Measurements from ENCODE around the gene RHOA. TPM values are rescaled to one million over a fixed set of nuclear protein-coding genes. Genes with fewer than 3 reads are reported as not detected.
"Not testable (repeated sequence)": the region's sequence is repeated elsewhere in the genome, so short reads cannot be mapped to it uniquely, and the experiment has no call there.

RHOA gene
- total RNA-seq, 1 experiment from 2014 or later, result 323 TPM

GRCh38 chr3:49358884-49359225, 52.9 kb downstream of the RHOA start:
- Histone ChIP-seq H3K36me3 (peaks cover 54% of the 10 kb centered on the region), H3K27ac (peak overlapping the region; percentile 82), H3K27me3 (no peaks in the 10 kb centered on the region)

GRCh38 chr3:49358217-49358883, 53.4 kb downstream of the RHOA start, which contains the start of gene GPX1:
GPX1 (minus strand) TSS chr3:49358353; CDS start chr3:49358278, 75 bp downstream.
- peak within 1 kb of the TSS; percentile 82 for H3K27ac ChIP-seq
- peak; percentile 96 for DNase-seq
- peaks cover 16% of the 10 kb centered on the region for H3K4me1 ChIP-seq
- no peaks in the 10 kb centered on the region for H3K27me3 ChIP-seq
- no peaks in the 10 kb centered on the region for H3K9me3 ChIP-seq (replicated peaks)
- peak within 1 kb of the TSS; percentile 62 for H3K4me3 ChIP-seq
- H3K36me3 ChIP-seq, result peaks cover 49% of the 10 kb centered on the region

More at GRCh38 chr3:49358884-49359225, 52.9 kb downstream of the RHOA start:
- no peak for DNase-seq
- no peaks in the 10 kb centered on the region for H3K9me3 ChIP-seq (replicated peaks)
- H3K4me3 ChIP-seq, result peak overlapping the region; percentile 62
- H3K4me1 ChIP-seq, result peaks cover 16% of the 10 kb centered on the region

GRCh38 chr3:49357443-49358216, 54.1 kb downstream of the RHOA start:
- H3K36me3 ChIP-seq, result peaks cover 46% of the 10 kb centered on the region
- peak; percentile 46 to 51 for DNase-seq

GRCh38 chr3:49357095-49357442, 54.7 kb downstream of the RHOA start:
- H3K9me3 ChIP-seq (replicated peaks); H3K27me3 ChIP-seq; DNase-seq; H3K27ac ChIP-seq: not testable (repeated sequence)
- peaks cover 40% of the 10 kb centered on the region for H3K36me3 ChIP-seq
- peak overlapping the region; percentile 62 for H3K4me3 ChIP-seq
- peaks cover 16% of the 10 kb centered on the region for H3K4me1 ChIP-seq

More at GRCh38 chr3:49357443-49358216, 54.1 kb downstream of the RHOA start:
- H3K4me3 ChIP-seq, result peak overlapping the region; percentile 62
- peak overlapping the region; percentile 82 for H3K27ac ChIP-seq
- H3K27me3 ChIP-seq; H3K9me3 ChIP-seq (replicated peaks): not testable (repeated sequence)
- peaks cover 16% of the 10 kb centered on the region for H3K4me1 ChIP-seq

- Histone ChIP-seq H3K4me1 (no peaks in the 10 kb centered on the region), H3K9me3 (replicated peaks) (no peaks in the 10 kb centered on the region), H3K27ac (no peak overlapping the region), H3K27me3 (no peaks in the 10 kb centered on the region), H3K36me3 (peaks cover 11% of the 10 kb centered on the region), H3K4me3 (no peak overlapping the region)
- no peak for DNase-seq
These were observed 58.8 kb downstream of the RHOA start for GRCh38 chr3:49352890-49353421.

GRCh38 chr3:49352281-49352680, 59.5 kb downstream of the RHOA start:
- no peaks in the 10 kb centered on the region for H3K27me3 ChIP-seq
- H3K27ac ChIP-seq, result no peak overlapping the region

GRCh38 chr3:49351521-49352011, 60.2 kb downstream of the RHOA start:
- Histone ChIP-seq H3K27ac (no peak overlapping the region), H3K9me3 (replicated peaks) (no peaks in the 10 kb centered on the region), H3K4me3 (no peak overlapping the region), H3K4me1 (no peaks in the 10 kb centered on the region), H3K27me3 (no peaks in the 10 kb centered on the region), H3K36me3 (peaks cover 9% of the 10 kb centered on the region)
- DNase-seq, result no peak

More at GRCh38 chr3:49352281-49352680, 59.5 kb downstream of the RHOA start:
- no peak for DNase-seq
- H3K4me1 ChIP-seq, result no peaks in the 10 kb centered on the region
- H3K9me3 ChIP-seq (replicated peaks), result no peaks in the 10 kb centered on the region
- no peak overlapping the region for H3K4me3 ChIP-seq
- peaks cover 11% of the 10 kb centered on the region for H3K36me3 ChIP-seq

GRCh38 chr3:49349348-49350114, 62.2 kb downstream of the RHOA start:
- Histone ChIP-seq H3K9me3 (replicated peaks) (no peaks in the 10 kb centered on the region), H3K27ac (no peak overlapping the region), H3K27me3 (no peaks in the 10 kb centered on the region), H3K4me3 (no peak overlapping the region), H3K36me3 (no peaks in the 10 kb centered on the region), H3K4me1 (no peaks in the 10 kb centered on the region)
- no peak for DNase-seq

- not testable (repeated sequence) for H3K27ac ChIP-seq; DNase-seq; H3K36me3 ChIP-seq; H3K4me1 ChIP-seq; H3K9me3 ChIP-seq (replicated peaks); H3K27me3 ChIP-seq; H3K4me3 ChIP-seq
These were observed 63.4 kb downstream of the RHOA start for GRCh38 chr3:49348361-49348760.

GRCh38 chr3:49346797-49347251, 65.0 kb downstream of the RHOA start:
- Histone ChIP-seq H3K4me3 (no peak overlapping the region), H3K36me3 (no peaks in the 10 kb centered on the region), H3K27me3 (no peaks in the 10 kb centered on the region), H3K27ac (no peak overlapping the region), H3K9me3 (replicated peaks) (no peaks in the 10 kb centered on the region), H3K4me1 (no peaks in the 10 kb centered on the region)
- DNase-seq, result no peak

- H3K27me3 ChIP-seq, result no peaks in the 10 kb centered on the region
- H3K36me3 ChIP-seq, result no peaks in the 10 kb centered on the region
- no peak overlapping the region for H3K4me3 ChIP-seq
- no peak for DNase-seq
- H3K4me1 ChIP-seq, result no peaks in the 10 kb centered on the region
- H3K9me3 ChIP-seq (replicated peaks), result no peaks in the 10 kb centered on the region
- H3K27ac ChIP-seq, result no peak overlapping the region
These were observed 68.6 kb downstream of the RHOA start for GRCh38 chr3:49343163-49343562.

- no peak overlapping the region for H3K27ac ChIP-seq
- no peak for DNase-seq
- no peaks in the 10 kb centered on the region for H3K4me1 ChIP-seq
- no peaks in the 10 kb centered on the region for H3K9me3 ChIP-seq (replicated peaks)
- no peak overlapping the region for H3K4me3 ChIP-seq
- H3K27me3 ChIP-seq, result no peaks in the 10 kb centered on the region
- no peaks in the 10 kb centered on the region for H3K36me3 ChIP-seq
These were observed 69.8 kb downstream of the RHOA start for GRCh38 chr3:49341996-49342395.

- Histone ChIP-seq H3K9me3 (replicated peaks) (no peaks in the 10 kb centered on the region), H3K36me3 (peaks cover 4% of the 10 kb centered on the region), H3K27ac (peak within 1 kb of the TSS; percentile 89), H3K27me3 (no peaks in the 10 kb centered on the region), H3K4me1 (no peaks in the 10 kb centered on the region), H3K4me3 (peak within 1 kb of the TSS; percentile 63)
- DNase-seq, result peak; percentile 91
These were observed 71.6 kb downstream of the RHOA start, which contains the start of gene USP4 for GRCh38 chr3:49339941-49340800. USP4 (minus strand) TSS chr3:49340053; CDS start chr3:49340024, 29 bp downstream.

GRCh38 chr3:49339581-49339940, 72.2 kb downstream of the RHOA start:
- H3K36me3 ChIP-seq, result peaks cover 9% of the 10 kb centered on the region
- peak overlapping the region; percentile 89; the same call in 1 of the 2 replicates for H3K27ac ChIP-seq
- H3K4me3 ChIP-seq, result peak overlapping the region; percentile 63
- no peaks in the 10 kb centered on the region for H3K9me3 ChIP-seq (replicated peaks)
- no peaks in the 10 kb centered on the region for H3K27me3 ChIP-seq
- H3K4me1 ChIP-seq, result no peaks in the 10 kb centered on the region
- no peak for DNase-seq

Measured in SJCRH30 (cell line).